Measurements from ENCODE around the gene PPP1R14B.

PPP1R14B gene

GRCh38 chr11:64245401-64245796, 1.3 kb downstream of the PPP1R14B start:
- no peak for DNase-seq

GRCh38 chr11:64244966-64245365, 1.8 kb downstream of the PPP1R14B start:
- no peak for DNase-seq

- no peak for DNase-seq
Observed at GRCh38 chr11:64244107-64244506, 2.6 kb downstream of the PPP1R14B start.

GRCh38 chr11:64243236-64243854, 3.4 kb downstream of the PPP1R14B start:
- no peak for DNase-seq

GRCh38 chr11:64241491-64242374, 5.0 kb downstream of the PPP1R14B start:
- peak; percentile 27 to 100 (median 32) for DNase-seq

GRCh38 chr11:64241241-64241490, 5.6 kb downstream of the PPP1R14B start:
- peak in 2 of 3 donors; percentile 100 for DNase-seq

GRCh38 chr11:64240435-64241240, 6.1 kb downstream of the PPP1R14B start, which contains the start of gene FKBP2:
FKBP2 (plus strand) TSS chr11:64241095; CDS start chr11:64242388, 1,293 bp downstream.
- DNase-seq: peak; percentile 99 to 100 (median 99)

GRCh38 chr11:64239662-64240434, 6.9 kb downstream of the PPP1R14B start:
- DNase-seq: peak; percentile 92 to 98 (median 94)

- peak in 1 of 3 donors; percentile 32 for DNase-seq
Observed at GRCh38 chr11:64238999-64239398, 7.7 kb downstream of the PPP1R14B start.

- no peak for DNase-seq
Observed at GRCh38 chr11:64238076-64238475, 8.7 kb downstream of the PPP1R14B start.

GRCh38 chr11:64237484-64237951, 9.2 kb downstream of the PPP1R14B start:
- no peak for DNase-seq

- DNase-seq: no peak
Observed at GRCh38 chr11:64235437-64236161, 11.1 kb downstream of the PPP1R14B start.

GRCh38 chr11:64234647-64235379, 11.9 kb downstream of the PPP1R14B start:
- DNase-seq: peak in 2 of 3 donors; percentile 39 to 74

GRCh38 chr11:64233913-64234586, 12.7 kb downstream of the PPP1R14B start, which contains the start of gene VEGFB:
VEGFB (plus strand) TSS chr11:64234584; CDS start chr11:64234834, 250 bp downstream.
- DNase-seq: peak; percentile 54 to 83 (median 62)

GRCh38 chr11:64232967-64233315, 13.8 kb downstream of the PPP1R14B start:
- DNase-seq: no peak

GRCh38 chr11:64232182-64232966, 14.4 kb downstream of the PPP1R14B start:
- DNase-seq: no peak

GRCh38 chr11:64231546-64231945, 15.2 kb downstream of the PPP1R14B start:
- DNase-seq: no peak

GRCh38 chr11:64230985-64231365, 15.8 kb downstream of the PPP1R14B start:
- DNase-seq: no peak

GRCh38 chr11:64230171-64230984, 16.4 kb downstream of the PPP1R14B start, which contains the start of gene DNAJC4:
DNAJC4 (plus strand) TSS chr11:64230548; CDS start chr11:64230855, 307 bp downstream.
- peak; percentile 77 to 90 (median 81) for DNase-seq

Measured in suppressor macrophage treated with lipopolysaccharide for 1 hour (primary cell).